ENCODE measurements around the gene ECHS1.

ECHS1 gene

DNA sequence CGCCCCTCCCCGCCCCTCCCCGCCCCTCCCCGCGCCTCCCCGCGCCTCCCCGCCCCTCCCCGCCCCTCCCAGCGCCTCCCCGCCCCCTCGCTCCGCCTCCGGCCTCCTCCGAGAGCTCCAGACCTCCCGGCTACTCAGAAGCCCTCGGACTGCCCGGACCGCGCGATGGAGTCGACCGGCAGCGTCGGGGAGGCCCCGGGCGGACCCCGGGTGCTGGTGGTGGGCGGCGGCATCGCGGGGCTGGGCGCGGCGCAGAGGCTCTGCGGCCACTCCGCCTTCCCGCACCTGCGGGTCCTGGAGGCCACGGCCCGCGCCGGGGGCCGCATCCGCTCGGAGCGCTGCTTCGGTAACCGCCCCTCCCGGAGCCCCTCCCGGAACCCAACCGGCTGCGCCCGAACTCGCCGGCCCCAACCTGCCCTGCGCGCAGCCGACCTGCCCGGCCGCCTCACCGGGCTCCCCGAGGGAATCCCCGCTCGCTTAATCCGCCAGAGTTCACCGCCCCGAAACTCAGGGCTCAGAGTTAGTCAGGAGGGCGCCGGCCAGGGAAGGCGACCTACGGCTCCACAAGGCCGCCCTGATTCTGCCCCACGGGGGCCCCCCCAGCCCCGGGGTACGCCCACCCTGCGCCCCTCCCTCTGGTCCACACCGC is 6.1 kb upstream of the ECHS1 start, which contains the start of gene PAOX:
Gene PAOX (plus strand): TSS at position 111 of the 649 bp plus-strand sequence. CDS start 55 bp downstream, at position 166.
- Histone ChIP-seq H3K4me1 (ENCODE audit: insufficient read depth, low read length, severe bottlenecking) (peaks cover 7% of the 10 kb centered on the region), H3K9me2 (ENCODE audit: low read depth, low read length) (no peaks in the 10 kb centered on the region), H3K4me2 (ENCODE audit: low read length) (peak within 1 kb of the TSS; percentile 85), H3K9ac (ENCODE audit: low read length) (peak within 1 kb of the TSS; percentile 64), H3K27ac (ENCODE audit: low read depth, low read length, poor library complexity, severe bottlenecking) (no peak within 1 kb of the TSS), H3K4me3 (ENCODE audit: low read depth, low read length, poor library complexity, severe bottlenecking) (peak within 1 kb of the TSS; percentile 71), H3K36me3 (ENCODE audit: insufficient read depth, low read length) (no peaks in the 10 kb centered on the region), H2AFZ (ENCODE audit: low read length) (no peak within 1 kb of the TSS), H3K9me3 (ENCODE audit: low read length) (no peaks in the 10 kb centered on the region), H3K79me2 (ENCODE audit: insufficient read depth, low read length) (no peaks in the 10 kb centered on the region), H3F3A (ENCODE audit: insufficient read depth, low read length) (no peaks in the 10 kb centered on the region; the same call in 1 of the 2 replicates), H4K20me1 (ENCODE audit: insufficient read depth, low read length) (no peaks in the 10 kb centered on the region), H3K27me3 (ENCODE audit: insufficient read depth, low read length) (peaks cover 9% of the 10 kb centered on the region; the same call in 1 of the 2 replicates)
- TF ChIP-seq, protein P1, sequence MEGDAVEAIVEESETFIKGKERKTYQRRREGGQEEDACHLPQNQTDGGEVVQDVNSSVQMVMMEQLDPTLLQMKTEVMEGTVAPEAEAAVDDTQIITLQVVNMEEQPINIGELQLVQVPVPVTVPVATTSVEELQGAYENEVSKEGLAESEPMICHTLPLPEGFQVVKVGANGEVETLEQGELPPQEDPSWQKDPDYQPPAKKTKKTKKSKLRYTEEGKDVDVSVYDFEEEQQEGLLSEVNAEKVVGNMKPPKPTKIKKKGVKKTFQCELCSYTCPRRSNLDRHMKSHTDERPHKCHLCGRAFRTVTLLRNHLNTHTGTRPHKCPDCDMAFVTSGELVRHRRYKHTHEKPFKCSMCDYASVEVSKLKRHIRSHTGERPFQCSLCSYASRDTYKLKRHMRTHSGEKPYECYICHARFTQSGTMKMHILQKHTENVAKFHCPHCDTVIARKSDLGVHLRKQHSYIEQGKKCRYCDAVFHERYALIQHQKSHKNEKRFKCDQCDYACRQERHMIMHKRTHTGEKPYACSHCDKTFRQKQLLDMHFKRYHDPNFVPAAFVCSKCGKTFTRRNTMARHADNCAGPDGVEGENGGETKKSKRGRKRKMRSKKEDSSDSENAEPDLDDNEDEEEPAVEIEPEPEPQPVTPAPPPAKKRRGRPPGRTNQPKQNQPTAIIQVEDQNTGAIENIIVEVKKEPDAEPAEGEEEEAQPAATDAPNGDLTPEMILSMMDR (IDR thresholded peaks at IDR 0.05; ENCODE audit: low read length): no peak
- no peak for TF ChIP-seq EZH2 (IDR thresholded peaks at IDR 0.05; ENCODE audit: borderline replicate concordance, low read length)

DNA sequence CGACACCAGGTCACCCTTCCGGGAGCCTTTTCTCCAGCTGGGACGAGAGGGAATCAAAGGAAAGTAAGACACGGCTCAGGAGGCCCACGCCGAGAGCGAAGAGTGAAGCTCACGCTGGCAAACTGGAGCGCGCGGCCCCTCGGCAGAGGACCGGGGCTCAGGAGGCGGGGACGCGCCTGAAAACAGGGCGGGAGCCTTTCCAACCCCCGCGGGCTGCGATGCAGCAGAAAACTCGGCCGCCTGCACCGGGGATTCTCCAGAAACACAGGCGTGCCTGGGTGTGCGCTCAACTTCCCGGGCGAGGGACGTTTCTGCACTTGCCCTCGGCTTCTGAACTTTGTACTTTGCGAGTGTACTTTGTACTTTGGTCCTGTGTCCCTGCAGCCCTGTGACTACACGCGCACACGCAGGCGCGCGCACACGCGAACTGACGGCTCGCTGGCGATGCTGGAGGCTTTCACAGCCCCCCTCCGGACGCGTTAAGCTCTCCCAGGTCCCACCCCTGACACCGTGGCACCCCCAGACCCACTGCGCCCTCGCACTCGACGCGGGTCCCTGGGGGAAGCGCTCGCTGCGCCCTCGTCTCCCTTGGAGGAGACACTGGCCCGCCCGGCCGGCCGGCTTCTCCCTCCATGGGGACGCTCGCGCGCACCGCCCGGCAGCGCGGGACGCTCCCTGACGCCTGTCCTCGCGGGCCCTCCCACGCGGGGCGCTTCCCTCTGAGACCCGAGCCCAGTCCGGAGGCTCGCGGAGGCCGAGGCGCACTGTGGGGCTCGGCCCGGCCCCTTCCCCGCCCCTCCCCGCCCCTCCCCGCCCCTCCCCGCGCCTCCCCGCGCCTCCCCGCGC is 5.3 kb upstream of the ECHS1 start:
- Histone ChIP-seq H3F3A (ENCODE audit: insufficient read depth, low read length) (no peaks in the 10 kb centered on the region; the same call in 1 of the 2 replicates), H3K36me3 (ENCODE audit: insufficient read depth, low read length) (no peaks in the 10 kb centered on the region), H2AFZ (ENCODE audit: low read length) (no peak overlapping the region), H4K20me1 (ENCODE audit: insufficient read depth, low read length) (no peaks in the 10 kb centered on the region), H3K4me3 (ENCODE audit: low read depth, low read length, poor library complexity, severe bottlenecking) (peak overlapping the region; percentile 71), H3K4me1 (ENCODE audit: insufficient read depth, low read length, severe bottlenecking) (peaks cover 13% of the 10 kb centered on the region), H3K9me3 (ENCODE audit: low read length) (no peaks in the 10 kb centered on the region), H3K4me2 (ENCODE audit: low read length) (peak overlapping the region; percentile 85), H3K27me3 (ENCODE audit: insufficient read depth, low read length) (0 out of 2 replicates have a peak, but pooled peaks cover 7% of the 10 kb centered on the region), H3K9me2 (ENCODE audit: low read depth, low read length) (no peaks in the 10 kb centered on the region), H3K79me2 (ENCODE audit: insufficient read depth, low read length) (no peaks in the 10 kb centered on the region), H3K9ac (ENCODE audit: low read length) (peak overlapping the region; percentile 64), H3K27ac (ENCODE audit: low read depth, low read length, poor library complexity, severe bottlenecking) (no peak overlapping the region)
- TF ChIP-seq, protein P1 (IDR thresholded peaks at IDR 0.05; ENCODE audit: low read length): no peak
- no peak for TF ChIP-seq EZH2 (IDR thresholded peaks at IDR 0.05; ENCODE audit: borderline replicate concordance, low read length)

DNA sequence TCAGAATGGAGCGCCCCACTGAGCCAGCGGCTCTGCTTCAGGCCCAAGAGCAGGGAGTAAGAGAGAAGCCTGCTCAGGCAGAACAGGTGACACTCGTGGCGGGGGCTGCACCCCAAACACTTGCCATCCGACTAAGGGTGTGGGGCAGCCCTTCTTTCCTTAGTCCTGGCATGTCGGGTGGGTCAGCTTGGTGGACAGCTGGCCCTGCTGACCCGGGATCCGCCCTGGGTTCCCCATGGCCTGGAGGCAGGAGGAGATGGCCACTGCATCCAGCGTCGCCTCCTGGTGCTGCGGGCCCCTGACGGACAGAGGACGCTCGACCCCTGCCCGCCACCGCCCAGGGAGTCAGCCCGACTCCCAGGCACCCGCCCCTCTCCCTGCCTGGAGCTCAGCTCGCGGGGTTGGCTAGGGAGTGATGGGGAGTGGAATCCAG is 4.7 kb upstream of the ECHS1 start:
- H3K9ac ChIP-seq (ENCODE audit: low read length): peak overlapping the region; percentile 64
- no peaks in the 10 kb centered on the region for H4K20me1 ChIP-seq (ENCODE audit: insufficient read depth, low read length)
- H3K27me3 ChIP-seq (ENCODE audit: insufficient read depth, low read length): 0 out of 2 replicates have a peak, but pooled peaks cover 7% of the 10 kb centered on the region
- H3K4me1 ChIP-seq (ENCODE audit: insufficient read depth, low read length, severe bottlenecking): peaks cover 13% of the 10 kb centered on the region
- no peaks in the 10 kb centered on the region for H3K36me3 ChIP-seq (ENCODE audit: insufficient read depth, low read length)
- TF ChIP-seq EZH2 (IDR thresholded peaks at IDR 0.05; ENCODE audit: borderline replicate concordance, low read length): no peak
- TF ChIP-seq, protein P1 (IDR thresholded peaks at IDR 0.05; ENCODE audit: low read length): no peak
- H3K79me2 ChIP-seq (ENCODE audit: insufficient read depth, low read length): no peaks in the 10 kb centered on the region
- H3K27ac ChIP-seq (ENCODE audit: low read depth, low read length, poor library complexity, severe bottlenecking): no peak overlapping the region
- no peak overlapping the region for H2AFZ ChIP-seq (ENCODE audit: low read length)
- peak overlapping the region; percentile 71 for H3K4me3 ChIP-seq (ENCODE audit: low read depth, low read length, poor library complexity, severe bottlenecking)
- no peaks in the 10 kb centered on the region; the same call in 1 of the 2 replicates for H3F3A ChIP-seq (ENCODE audit: insufficient read depth, low read length)
- H3K9me3 ChIP-seq (ENCODE audit: low read length): no peaks in the 10 kb centered on the region
- no peaks in the 10 kb centered on the region for H3K9me2 ChIP-seq (ENCODE audit: low read depth, low read length)
- H3K4me2 ChIP-seq (ENCODE audit: low read length): peak overlapping the region; percentile 85
